Measurements from ENCODE around the gene BARX2.
"Not testable (repeated sequence)": the region's sequence is repeated elsewhere in the genome, so short reads cannot be mapped to it uniquely, and the experiment has no call there.

BARX2 gene, protein sequence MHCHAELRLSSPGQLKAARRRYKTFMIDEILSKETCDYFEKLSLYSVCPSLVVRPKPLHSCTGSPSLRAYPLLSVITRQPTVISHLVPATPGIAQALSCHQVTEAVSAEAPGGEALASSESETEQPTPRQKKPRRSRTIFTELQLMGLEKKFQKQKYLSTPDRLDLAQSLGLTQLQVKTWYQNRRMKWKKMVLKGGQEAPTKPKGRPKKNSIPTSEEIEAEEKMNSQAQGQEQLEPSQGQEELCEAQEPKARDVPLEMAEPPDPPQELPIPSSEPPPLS

DNA sequence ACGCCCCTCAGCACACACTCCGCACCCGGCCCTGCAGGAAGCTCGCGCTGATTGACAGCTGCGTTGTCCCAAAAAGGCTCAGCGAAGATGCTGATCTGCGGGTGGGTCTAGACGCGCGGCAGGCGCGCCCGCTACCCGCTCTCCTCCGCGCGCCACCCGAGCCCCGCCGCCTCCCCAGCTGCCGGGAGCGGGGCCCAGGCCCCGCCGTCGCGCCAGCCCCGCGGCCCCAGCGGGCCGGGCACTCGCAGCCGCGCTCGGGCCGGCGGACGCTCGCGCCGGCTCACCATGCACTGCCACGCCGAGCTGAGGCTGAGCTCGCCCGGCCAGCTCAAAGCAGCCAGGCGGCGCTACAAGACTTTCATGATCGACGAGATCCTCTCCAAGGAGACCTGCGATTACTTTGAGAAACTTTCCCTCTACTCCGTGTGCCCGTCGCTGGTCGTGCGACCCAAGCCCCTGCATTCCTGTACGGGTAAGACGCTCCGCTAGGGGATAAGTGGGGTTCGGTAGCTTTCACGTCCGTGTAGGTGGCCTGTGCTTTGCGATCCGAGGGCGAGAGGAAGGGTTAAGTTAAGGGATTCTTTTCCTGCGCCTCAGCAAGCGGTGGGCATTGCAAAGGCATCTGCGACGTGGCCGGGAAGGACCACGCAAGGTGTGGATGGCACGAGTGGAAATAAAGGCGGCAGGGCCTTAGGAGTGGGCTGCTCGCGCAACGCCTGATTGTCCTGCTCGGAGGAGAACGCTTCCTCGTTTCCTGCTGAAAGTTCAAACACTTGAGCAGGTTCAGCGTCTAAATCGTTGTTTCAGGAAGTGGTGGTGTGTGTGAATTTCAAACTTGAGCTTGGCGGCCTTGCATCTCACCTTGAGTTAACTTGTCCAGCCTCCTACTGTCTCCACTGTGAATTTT lies at the start of gene BARX2:
TSS of gene BARX2 (plus strand) at position 98 of the 907 bp plus-strand sequence. CDS start at position 286, 188 bp downstream.
- peak; percentile 48 to 65 for DNase-seq

DNA sequence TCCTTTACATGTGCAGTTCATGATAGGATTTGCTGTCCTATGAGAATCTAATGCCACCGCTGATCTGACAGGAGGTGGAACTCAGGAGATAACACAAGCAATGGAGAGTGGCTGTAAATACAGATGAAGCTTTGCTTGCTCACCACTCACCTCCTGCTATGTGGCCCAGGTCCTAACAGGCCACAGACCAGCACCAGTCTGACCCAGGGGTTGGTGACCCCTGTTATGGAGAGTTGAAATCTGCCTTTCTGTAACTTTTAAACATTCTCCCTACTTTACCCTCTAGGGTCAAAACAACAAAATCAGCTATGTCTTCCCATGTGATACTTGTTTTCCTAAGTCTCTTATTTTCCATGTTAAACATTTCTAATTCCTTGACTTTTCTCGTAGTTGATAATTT lies 48.7 kb upstream of the BARX2 start:
- DNase-seq: no peak

DNA sequence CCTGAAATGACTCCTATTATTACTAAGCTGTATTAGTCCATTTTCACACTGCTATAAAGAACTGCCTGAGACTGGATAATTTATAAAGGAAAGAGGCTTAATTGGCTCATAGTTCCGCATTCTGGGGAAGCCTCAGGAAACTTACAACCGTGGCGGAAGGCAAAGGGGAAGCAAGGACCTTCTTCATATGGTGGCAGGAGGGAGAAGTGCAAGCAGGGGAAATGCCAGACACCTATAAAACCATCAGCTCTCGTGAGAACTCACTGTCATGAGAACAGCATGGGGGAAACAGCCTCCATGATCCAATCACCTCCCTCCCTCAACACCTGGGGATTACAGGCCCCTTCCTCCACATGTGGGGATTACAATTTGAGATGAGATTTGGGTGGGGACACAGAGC lies 47.9 kb upstream of the BARX2 start:
- not testable (repeated sequence) for DNase-seq

DNA sequence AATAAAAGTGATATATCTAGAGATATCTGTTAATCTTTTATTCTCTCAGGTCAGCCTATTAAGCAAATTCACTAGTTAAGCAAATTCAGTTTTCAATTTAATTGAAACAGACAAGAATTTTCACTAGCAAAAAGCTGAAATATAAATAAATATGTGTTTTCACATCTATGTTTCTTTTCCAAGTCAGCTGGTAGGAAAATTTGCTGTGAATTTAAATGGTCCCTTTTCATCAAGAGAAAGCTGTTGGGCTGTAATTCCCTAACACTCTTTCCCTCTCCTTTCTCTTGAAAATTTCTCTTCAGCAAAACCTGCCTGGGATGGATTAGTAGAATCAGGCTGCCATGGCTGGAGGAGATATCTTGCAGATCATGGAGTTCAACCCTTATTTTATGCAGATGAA lies 46.9 kb upstream of the BARX2 start:
- DNase-seq: no peak

DNA sequence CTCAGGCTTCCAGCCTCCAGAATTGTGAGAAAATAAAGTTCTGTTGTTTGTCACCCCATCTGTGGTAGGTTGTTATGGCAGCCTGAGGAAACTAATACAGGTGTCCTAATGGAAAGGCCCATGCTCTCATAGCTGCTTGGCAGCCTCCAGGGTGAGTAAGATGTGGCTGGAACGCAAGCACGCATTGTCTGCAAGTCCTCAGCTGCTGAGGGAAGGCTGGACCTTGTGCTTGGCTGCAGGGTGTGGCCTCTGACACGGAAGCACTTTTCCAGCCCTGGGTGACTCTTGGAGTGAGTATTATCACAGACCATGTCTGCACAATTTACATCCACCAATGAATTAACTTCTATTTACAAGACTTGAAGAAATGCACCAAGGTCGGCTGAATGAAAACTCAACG lies 44.4 kb upstream of the BARX2 start:
- no peak for DNase-seq

DNA sequence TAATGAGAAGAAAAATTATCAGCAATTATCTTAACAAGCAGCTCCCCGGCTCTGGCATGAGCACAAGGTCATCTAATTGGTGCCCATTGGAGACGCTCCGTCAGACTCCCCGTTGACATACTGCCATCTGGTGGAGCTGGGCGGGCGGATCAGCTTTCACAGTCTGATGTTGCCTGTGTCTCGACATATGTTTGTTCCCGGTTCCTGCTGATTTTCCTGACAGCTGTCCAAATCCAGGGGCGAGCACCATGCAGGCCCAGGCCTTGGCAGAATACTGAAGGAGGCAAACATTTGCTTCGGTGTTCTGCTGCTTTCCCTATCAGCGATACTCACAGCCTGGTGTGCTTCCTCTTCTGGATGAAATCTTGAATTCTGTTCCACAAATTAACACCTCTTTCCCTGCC lies 43.8 kb upstream of the BARX2 start:
- DNase-seq: peak; percentile 80 to 81

DNA sequence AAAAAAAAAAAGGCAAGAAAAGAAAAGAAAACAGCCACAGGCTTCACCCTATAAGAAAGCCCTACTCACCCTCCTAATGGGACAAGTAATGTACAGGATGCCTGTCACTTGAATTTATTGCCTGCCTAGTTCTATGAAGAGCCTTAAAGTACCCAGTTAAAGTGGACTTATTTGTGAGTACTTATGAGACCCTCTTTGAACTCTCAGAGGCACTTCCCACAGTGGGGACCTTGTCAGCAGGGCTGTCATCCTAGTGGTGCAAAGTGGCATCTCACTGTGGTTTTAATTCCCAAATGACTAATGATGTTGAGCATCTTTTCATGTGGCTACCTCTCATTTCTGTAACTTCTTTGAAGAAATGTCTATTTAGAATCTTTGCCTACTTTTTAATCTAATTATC lies 41.8 kb upstream of the BARX2 start:
- no peak for DNase-seq

DNA sequence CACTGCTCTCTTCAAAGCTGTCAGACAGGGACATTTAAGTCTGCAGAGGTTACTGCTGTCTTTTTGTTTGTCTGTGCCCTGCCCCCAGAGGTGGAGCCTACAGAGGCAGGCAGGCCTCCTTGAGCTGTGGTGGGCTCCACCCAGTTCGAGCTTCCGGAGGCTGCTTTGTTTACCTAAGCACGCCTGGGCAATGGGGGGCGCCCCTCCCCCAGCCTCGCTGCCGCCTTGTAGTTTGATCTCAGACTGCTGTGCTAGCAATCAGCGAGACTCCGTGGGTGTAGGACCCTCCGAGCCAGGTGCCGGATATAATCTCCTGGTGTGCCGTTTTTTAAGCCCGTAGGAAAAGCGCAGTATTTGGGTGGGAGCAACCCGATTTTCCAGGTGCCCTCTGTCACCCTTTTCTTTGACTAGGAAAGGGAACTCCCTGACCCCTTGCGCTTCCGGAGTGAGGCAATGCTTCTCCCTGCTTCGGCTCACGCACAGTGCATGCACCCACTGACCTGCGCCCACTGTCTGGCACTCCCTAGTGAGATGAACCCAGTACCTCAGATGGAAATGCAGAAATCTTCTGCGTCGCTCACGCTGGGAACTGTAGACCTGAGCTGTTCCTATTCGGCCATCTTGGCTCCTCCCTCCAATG lies 31.2 kb upstream of the BARX2 start:
- DNase-seq: peak in 1 of 2 experiments; percentile 34

DNA sequence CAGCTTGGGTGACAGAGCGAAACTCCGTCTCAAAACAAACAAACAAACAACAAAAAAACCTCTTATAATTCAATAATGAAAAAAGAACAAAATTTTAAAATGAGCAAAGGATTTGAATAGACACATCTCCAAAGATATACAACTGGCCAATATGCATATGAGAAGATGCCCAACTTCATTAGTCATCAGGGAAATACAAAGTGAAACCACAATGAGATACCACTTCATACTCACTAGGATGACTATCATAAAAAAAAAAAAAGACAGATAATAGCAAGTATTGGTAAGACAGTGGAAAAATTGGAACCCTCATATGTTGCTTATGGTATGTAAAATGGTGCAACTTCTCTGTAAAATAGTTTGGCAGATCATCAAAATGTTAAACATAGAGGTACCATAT lies 28.7 kb upstream of the BARX2 start:
- DNase-seq: no peak

DNA sequence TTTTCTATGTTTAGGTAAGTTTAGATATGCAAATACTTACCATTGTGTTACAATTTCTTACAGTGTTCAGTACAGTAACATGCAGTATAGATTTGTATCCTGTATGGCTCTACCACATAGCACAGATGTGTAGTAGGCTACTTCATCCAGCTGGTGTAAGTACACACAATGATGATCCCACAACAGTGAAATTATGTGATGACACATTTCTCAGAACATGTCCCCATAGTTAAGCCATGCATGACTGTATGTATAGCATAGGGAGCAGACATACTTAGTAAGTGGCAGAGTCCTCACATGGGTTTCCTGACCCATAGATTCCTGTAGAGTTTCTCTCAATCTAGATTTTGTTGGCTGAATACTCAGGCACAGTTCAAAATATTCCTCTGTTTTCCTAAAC lies 26.8 kb upstream of the BARX2 start:
- no peak for DNase-seq

DNA sequence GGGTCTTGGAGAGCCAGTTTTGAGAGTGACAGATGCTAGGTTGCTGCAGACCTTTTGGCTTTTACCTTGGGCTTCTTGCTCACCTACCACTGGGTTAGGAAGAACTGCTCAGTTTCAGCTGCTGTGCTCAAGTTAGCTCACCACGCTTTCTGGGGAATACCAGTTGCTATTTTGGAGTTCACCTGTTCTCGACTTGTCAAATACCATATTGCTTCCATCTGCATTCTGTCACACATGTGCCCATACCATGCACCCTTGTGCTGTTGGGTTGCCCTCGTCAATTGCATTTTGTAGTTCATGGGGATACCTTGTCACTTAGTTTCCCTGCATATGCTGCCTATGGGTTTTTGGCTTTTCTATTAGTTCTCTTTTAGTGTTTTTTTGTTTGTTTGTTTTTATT lies 23.0 kb upstream of the BARX2 start:
- DNase-seq: no peak

DNA sequence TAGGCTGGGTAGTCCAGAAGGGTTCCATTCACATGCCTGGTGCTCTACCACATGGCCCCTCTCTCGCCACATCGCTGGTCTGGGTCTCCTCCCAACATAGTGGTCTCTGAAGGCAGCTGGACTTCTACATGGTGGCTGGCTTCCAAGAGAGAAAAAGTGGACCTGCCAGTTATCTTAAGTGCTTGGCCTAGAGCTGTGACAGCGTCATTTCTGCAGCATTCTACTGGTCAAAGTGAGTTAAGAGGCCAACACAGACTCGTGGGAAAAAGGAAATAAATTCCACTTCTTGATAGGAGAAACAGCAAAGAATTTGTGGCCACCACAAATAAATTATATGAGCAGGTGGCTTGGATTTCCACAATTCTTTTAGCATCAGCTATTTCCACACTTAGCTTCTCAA lies 21.0 kb upstream of the BARX2 start:
- no peak for DNase-seq

DNA sequence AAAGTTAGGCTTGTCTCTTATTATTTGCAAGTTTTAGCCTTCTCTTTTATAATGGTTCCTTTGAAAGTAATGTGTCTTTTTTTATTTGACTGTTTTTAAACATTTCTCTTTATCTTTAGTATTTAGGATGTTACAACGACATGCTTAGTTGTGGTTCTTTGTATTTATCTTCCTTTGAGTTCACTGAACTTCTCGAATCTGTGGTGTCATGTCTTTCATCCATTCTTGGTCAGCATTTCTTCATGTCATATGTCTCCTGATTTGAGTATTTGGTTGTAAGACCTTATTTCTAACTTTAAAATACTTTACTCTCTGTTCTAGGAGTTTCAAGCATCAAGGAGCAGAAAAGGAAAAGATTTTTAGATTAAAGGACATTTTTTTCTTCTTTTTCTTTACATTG lies 15.9 kb upstream of the BARX2 start:
- DNase-seq: no peak

DNA sequence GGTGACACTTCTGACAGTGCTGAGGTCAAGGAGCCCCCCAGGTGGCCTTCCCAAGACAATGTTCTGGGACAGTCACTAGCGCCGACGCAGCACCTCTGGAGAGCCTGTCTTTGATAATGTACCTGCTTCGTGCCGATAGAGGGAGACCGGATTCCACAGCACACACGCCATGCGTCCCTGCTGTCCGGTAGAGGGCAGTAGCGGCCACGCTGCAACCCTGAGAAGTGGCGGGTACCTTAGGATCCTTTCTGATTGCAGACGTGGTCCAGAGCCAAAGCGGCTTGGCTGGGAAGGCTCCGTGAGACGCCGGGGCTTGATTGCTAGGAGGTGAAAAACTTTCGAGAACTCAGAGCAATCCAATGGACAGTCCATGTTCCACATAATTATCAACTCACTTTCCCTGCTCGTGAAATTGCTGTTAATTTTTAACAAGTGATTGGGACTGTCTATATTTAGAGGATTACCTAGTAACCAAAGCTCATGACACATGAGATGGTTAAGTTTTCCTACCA lies 11.4 kb upstream of the BARX2 start:
- DNase-seq: peak; percentile 84 to 89

DNA sequence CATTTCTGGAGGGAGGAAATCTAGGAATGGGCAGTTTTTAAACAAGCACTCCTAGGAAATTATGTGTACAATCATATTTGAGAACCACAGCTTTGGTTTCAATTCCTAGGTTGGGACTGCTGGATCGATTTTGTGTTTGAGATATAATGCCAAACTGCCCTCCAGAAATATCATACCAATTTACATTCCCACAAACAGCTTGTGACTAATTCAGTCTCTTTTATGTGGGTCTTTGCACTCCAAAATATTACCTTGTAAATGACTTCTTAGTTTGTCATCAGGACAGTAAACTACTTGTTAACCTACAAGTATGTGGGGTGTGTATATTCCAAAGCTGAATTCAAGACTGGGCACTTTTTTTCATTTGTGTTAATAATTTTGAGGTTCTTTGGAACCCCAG lies 9.8 kb upstream of the BARX2 start:
- DNase-seq: no peak

DNA sequence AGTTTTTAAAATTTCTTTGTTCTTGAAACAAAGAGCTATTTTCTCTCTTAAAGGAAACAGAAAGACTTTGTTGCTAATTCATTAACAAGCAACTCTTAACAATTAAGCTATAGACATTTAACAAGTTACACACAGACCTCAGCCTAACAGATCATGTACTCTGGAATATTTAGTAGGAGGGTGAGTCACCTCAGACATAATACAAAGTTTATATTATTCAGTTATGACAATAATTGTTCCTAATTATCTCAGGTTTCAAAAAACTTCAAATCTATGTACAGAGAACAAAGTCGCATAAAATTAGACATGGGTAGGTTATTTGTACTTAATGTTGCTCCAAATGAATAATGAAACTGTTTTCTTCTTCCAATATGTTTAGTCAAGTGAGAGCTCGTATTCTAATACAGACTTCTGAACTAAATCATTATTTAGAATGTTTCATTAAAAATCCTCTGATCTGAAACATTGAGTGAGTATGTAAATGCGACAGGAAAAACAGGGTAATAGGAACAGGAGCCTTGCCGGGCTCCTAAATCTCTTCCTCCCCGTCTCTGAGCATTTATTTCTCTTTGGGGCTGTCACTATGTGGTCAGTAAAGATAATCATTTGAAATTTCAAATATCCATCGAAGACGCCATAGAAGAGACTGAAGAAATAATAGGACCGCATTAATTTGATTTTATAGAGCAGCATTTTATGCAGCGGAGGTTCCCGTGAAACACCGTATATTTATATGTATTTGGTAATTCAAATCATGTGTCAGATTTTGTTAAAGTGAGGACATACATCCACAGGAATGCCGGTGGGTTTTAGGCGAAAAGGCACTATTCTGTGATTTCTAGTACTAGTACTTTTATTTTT lies 8.7 kb upstream of the BARX2 start:
- no peak for DNase-seq

DNA sequence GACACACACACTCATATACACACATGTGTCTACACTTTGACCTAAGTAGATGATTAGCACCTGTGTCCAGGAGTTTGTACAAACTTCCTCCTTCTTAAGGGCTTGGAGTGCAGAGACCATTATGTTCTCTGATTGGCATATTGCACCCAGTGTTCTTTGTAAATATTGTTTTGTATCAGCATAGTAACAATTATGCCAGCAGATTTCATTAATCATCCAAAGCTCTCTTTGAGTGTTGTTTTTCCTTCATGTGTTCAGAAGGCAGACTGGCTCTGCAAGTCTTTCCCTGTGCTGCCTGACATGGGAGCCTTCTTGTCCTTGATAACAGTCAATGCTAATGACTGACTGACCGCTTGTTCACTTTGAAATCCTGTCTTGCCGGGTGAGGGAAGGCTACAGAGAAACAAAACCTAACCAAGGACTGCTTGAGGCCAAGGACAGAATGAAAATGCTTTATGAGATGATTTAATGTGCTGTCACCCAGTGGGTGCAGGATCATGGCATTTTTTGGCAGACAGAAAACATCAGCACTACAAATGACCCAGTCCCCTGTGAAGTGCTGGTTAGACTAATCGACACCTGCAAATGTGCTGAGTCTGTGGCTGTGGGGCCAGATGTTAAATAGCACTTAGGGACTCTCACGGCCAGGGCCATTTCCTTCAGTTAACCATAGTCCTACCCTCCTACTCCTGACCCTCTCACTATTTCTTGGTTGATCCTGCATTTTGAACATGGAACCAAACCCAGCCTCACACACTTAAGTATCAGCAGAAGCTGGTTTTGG lies 6.6 kb upstream of the BARX2 start:
- no peak for DNase-seq

DNA sequence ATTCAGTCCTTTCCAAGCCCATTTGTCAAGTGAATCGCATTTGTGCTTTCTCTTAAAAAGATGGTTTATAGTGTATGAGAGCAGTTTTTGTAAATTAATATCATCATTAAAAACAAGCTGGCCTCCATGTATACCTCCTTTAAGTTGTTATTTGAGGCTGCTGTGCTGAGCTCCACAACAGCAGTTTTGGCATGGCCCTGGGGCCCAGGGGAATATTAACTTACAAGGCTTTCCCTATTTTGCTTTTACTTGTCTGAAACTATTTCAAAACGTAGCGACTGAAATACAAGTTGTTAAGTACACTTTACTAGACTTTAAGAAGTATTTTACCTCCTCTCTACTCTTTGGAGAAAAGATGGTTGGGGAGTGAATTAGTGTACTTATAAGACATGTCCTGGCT lies 4.9 kb upstream of the BARX2 start:
- no peak for DNase-seq

DNA sequence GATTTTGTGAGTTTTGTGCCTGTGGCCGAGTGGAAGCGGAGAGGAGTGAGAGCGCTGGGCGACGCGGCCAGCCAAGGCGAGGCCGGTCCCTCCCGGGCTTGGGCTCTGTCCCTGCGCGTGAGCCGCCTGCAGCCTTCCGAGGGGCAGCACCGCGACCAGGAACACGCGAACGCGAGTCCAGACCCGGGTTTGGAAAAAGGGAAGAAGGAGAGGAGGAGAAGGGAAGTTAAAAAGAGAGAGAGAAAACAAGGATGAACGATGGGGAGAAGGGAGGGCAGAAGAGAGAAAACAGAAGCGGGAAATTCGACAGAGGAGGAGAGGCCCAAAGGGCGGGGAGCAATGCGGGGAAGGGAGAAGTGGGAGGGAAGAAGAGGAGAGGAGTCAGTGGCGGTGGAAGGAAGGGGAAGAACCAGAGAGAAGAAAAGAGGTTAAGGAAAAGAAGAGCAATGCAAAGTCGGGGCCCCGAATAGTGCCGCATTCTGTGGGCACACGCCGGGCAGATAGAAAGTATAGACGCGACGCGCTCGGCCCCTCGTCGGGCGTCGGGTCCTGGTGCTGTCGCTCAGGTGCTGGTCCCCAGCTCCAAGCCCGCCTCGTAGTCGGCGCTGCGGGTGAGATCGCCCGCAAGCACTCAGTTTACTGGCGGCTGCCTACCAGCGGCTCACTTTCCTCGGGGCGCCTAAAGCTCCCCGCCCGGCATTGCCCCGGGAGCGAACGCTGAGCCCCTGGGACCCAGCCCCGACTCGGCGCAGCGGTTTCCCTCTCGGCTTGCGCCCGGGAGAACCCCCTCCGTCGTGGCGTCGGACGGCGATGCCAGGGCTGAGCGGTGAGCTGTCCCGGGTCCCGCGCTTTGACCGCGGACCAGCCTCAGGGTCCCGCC lies 2.8 kb upstream of the BARX2 start:
- DNase-seq: peak in 1 of 2 experiments; percentile 32

DNA sequence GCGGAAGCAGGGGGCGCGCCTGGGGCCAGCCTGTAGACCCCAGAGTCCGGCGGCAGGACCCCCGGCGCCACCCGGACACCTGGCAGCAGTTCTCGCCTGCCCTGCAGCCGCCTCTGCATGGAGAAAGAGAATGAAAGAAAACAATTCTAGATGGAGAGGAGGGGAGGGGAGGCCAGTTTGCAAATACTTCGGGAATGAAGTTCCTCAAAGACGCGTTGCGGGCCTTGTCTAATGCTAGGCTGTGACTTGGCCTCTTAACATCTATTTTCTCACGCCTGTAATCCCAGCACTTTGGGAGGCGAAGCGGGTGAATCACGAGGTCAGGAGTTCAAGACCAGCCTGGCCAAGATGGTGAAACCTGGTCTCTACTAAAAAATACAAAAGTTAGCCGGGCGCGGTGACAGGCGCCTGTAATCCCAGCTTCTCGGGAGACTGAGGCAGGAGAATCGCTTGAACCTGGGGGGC lies 2.1 kb upstream of the BARX2 start:
- DNase-seq: peak; percentile 20 to 22

Measured in activated T-cell treated with anti-CD3 and anti-CD28 coated beads, Interleukin-2, amount 50 U/mL, for 48 hours (primary cell).